Stomach (tissue), 9 donors: ENCODE measurements around the gene ASH1L. TPM values are rescaled to one million over a fixed set of nuclear protein-coding genes. Genes with fewer than 3 reads are reported as not detected.

Source experiments
- DNase-seq, 2 donors: peaks; one replicate each; pipeline versions ENCODE4 v3.0.0 to v3.0.0-alpha.2; 2013 to 2019
- H3K27ac ChIP-seq, 5 donors: fragments of 200-600 bp in 4 of 5; sonication (generic) in 4 of 5; one replicate each; pipeline ENCODE4 v1.5.1; 2013 to 2019; ENCODE audit warnings: mild to moderate bottlenecking in 1 of 5, moderate library complexity in 1 of 5
- H3K27me3 ChIP-seq, 3 donors: fragments of 200-600 bp; sonication (generic); one replicate each; pipeline ENCODE4 v1.5.1; 2017 to 2019; ENCODE audit warnings: mixed run types in 1 of 3
- H3K36me3 ChIP-seq, 4 donors: fragments of 200-600 bp; sonication (generic); 1 replicate in 3 of 4; 2 replicates in 1 of 4; pipeline ENCODE4 v1.5.1; 2016 to 2019
- H3K4me1 ChIP-seq, 4 donors: fragments of 200-600 bp; sonication (generic); one replicate each; pipeline ENCODE4 v1.5.1; 2016 to 2019
- H3K4me3 ChIP-seq, 4 donors: fragments of 200-600 bp; sonication (generic) in 3 of 4; one replicate each; pipeline ENCODE4 v1.5.1; 2016 to 2019; ENCODE audit warnings: mild to moderate bottlenecking in 1 of 4
- H3K9me3 ChIP-seq, 4 donors: fragments of 200-600 bp; sonication (generic); one replicate each; pipeline ENCODE4 v1.5.1; 2016 to 2019
- EP300 ChIP-seq: sonication (generic); formaldehyde crosslinking; IDR thresholded peaks from one replicate; pipeline ENCODE4 v1.6.1; 2017; ENCODE audit warnings: antibody characterized with exemption
- POLR2A ChIP-seq, 4 donors: fragments of 450-650 bp; IDR thresholded peaks; one replicate each; pipeline ENCODE4 v1.6.1; 2016; ENCODE audit warnings: antibody characterized with exemption in 4 of 4, control low read depth in 2 of 4, mild to moderate bottlenecking in 1 of 4, moderate library complexity in 1 of 4
- POLR2AphosphoS5 ChIP-seq, 3 donors: sonication (generic); formaldehyde crosslinking; IDR thresholded peaks; one replicate each; pipeline ENCODE4 v1.6.1; 2016; ENCODE audit warnings: antibody characterized with exemption in 3 of 3
- WGBS, 5 donors: extraction: QIAGEN DNeasy Blood & Tissue Kit in 3 of 5; methylation state at CpG; one replicate each; pipeline versions ENCODE4 v1.1.5 to v1.1.7; 2013 to 2018; 5-methylcytosine and 5-hydroxymethylcytosine counted together
- intact Hi-C: fragments of 100-400 bp; cut with DNase I; formaldehyde crosslinking; loops from one replicate; pipeline ENCODE4 v1.15.1; 2023; ENCODE audit warnings: low total_unique reads
- polyA plus RNA-seq, 3 donors: library from polyadenylated mRNA; stranded (reverse); fragments of 200-250 nt; gene quantifications; one replicate each; pipeline ENCODE4 v1.2.3, GENCODE V29; 2013
- total RNA-seq, 5 donors: library from RNA; depleted of rRNA; stranded (reverse); fragments of >200 nt; gene quantifications; one replicate each; pipeline versions ENCODE4 v1.1.0 to v1.2.3, GENCODE V29; 2014 to 2016
- TF ChIP-seq, protein P1 (sequence below), 7 experiments: fragments of 450-650 bp in 4 of 7; fragments of 200-600 bp in 3 of 7; sonication (generic) in 3 of 7; IDR thresholded peaks; one replicate each; pipeline ENCODE4 v1.5.1; 2016 to 2019; ENCODE audit warnings: antibody characterized with exemption in 7 of 7, control low read depth in 2 of 7, mild to moderate bottlenecking in 1 of 7
- donor health status: healthy with polysubstance abuse.
- donor health status: Bipolar disorder and iron deficiency.
- donor health status: healthy.

The ASH1L gene
- total and polyA plus RNA-seq, 8 donors: 3.0 to 69.4 (median 34.3) TPM

DNA sequence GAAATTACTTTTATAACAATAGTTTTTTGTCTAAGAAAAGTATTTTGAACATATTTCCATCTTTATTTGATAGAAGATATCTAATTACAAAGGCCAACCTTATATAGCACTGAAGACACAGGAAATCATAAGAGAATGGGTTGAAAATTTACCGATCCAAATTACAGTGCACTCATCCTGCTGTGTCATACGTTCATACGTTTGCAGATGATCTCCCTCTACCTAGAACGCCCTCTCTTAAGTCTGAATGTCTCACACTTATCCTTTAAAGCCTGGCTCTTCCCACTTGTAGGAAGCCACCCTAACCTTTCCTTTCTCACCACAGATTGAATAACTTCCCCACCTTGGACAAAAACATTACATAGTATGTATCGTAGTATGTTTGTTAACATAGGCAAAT, 9.3 kb downstream of the ASH1L start:
- no peak for DNase-seq
- Histone ChIP-seq H3K4me1 (peaks cover under 1 to 54% (median 34%) of the 10 kb centered on the region in 4 donors), H3K36me3 (peaks cover 0 to 22% (median 18%) of the 10 kb centered on the region in 4 donors), H3K27me3 (no peaks in the 10 kb centered on the region), H3K27ac (no peak overlapping the region), H3K4me3 (no peak overlapping the region), H3K9me3 (no peaks in the 10 kb centered on the region)
- intact Hi-C loops: no loop called here
- 56 to 66% (median 62%) methylated on average over 5 of the region's 5 CpGs for WGBS, 5 donors
- TF ChIP-seq EP300: no peak
- TF ChIP-seq POLR2AphosphoS5 (IDR thresholded peaks at IDR 0.05): no peak
- no peak for TF ChIP-seq POLR2A (IDR thresholded peaks at IDR 0.05)
- TF ChIP-seq, protein P1, sequence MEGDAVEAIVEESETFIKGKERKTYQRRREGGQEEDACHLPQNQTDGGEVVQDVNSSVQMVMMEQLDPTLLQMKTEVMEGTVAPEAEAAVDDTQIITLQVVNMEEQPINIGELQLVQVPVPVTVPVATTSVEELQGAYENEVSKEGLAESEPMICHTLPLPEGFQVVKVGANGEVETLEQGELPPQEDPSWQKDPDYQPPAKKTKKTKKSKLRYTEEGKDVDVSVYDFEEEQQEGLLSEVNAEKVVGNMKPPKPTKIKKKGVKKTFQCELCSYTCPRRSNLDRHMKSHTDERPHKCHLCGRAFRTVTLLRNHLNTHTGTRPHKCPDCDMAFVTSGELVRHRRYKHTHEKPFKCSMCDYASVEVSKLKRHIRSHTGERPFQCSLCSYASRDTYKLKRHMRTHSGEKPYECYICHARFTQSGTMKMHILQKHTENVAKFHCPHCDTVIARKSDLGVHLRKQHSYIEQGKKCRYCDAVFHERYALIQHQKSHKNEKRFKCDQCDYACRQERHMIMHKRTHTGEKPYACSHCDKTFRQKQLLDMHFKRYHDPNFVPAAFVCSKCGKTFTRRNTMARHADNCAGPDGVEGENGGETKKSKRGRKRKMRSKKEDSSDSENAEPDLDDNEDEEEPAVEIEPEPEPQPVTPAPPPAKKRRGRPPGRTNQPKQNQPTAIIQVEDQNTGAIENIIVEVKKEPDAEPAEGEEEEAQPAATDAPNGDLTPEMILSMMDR (IDR thresholded peaks at IDR 0.05): no peak

DNA sequence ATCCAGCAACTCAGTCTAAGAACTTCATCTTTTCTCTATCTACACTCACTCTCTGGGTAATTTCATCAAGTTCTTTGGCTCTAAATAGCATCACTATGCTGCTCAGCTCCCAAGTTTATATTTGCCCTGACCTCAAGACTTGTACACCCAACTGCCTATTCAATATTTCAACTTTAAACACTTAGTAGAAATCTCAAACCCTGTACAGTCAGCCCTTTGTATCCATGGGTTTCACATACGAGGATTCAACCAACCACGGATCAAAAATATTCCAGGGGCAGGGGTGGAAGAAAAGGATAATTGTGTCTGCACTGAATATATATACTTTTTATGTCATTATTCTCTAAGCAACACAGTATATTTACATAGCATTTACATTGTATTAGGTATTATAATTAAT, 13.9 kb downstream of the ASH1L start:
- DNase-seq: no peak
- H3K9me3 ChIP-seq: no peaks in the 10 kb centered on the region
- no peak overlapping the region for H3K27ac ChIP-seq

DNA sequence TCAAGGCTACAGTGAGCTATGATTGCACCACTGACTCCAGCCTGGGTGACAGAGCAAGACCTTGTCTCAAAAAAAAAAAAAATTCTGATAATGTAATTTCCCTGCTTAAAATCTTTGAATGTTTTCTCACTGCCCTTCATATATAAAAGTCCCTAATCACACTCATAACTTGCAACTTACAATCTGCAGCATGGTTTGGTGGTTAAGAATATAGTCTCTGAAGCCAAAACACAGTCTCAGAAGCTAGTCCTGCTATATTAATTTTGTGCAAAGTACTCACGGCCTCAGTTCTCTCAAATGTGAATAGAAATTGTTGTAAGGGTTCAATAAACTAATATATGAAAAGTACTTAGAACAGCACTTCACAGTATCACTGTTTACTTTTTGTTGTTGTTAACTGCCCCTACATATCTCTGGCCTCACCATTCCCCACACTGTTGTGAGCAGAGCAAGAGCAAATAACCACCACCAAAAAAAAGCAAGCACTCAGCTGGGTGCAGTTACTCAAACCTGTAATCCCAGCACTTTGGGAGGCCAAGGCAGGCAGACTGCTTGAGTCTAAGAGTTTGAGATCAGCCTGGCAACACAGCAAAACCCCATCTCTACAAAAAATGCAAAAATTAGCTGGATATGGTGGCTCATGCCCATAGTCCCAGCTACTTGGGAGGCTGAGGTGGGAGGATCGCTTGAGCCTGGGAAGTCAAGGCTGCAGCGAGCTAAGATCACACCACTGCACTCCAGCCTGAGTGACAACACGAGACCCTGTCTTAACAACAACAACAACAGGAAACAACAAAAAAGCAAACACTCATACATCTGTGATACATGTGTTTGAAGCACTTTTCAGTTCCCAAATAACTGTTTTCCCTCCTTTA, 22.4 kb downstream of the ASH1L start:
- no peak overlapping the region for H3K27ac ChIP-seq
- no peak for TF ChIP-seq POLR2A (IDR thresholded peaks at IDR 0.05)
- TF ChIP-seq, protein P1 (IDR thresholded peaks at IDR 0.05): no peak
- no peak for TF ChIP-seq EP300
- TF ChIP-seq POLR2AphosphoS5 (IDR thresholded peaks at IDR 0.05): no peak
- intact Hi-C loops: no loop called here
- no peaks in the 10 kb centered on the region for H3K27me3 ChIP-seq
- DNase-seq: no peak
- H3K36me3 ChIP-seq: peaks cover 0 to 11% (median 3%) of the 10 kb centered on the region in 4 donors
- WGBS, 5 donors: 76 to 85% (median 81%) methylated on average over 4 of the region's 4 CpGs
- peaks cover 16 to 85% (median 48%) of the 10 kb centered on the region in 4 donors for H3K4me1 ChIP-seq
- no peaks in the 10 kb centered on the region for H3K9me3 ChIP-seq
- H3K4me3 ChIP-seq: no peak overlapping the region

More for the DNA sequence above, 13.9 kb downstream of the ASH1L start:
- intact Hi-C loops: no loop called here
- H3K27me3 ChIP-seq: no peaks in the 10 kb centered on the region
- H3K36me3 ChIP-seq: peaks cover 0 to 17% (median 9%) of the 10 kb centered on the region in 4 donors
- TF ChIP-seq POLR2A (IDR thresholded peaks at IDR 0.05) (no peak), POLR2AphosphoS5 (IDR thresholded peaks at IDR 0.05) (no peak), EP300 (no peak)
- TF ChIP-seq, protein P1 (IDR thresholded peaks at IDR 0.05): no peak
- peaks cover 0 to 42% (median 24%) of the 10 kb centered on the region in 4 donors for H3K4me1 ChIP-seq
- no peak overlapping the region for H3K4me3 ChIP-seq
- 59 to 82% (median 70%) methylated on average over 2 of the region's 2 CpGs for WGBS, 5 donors

DNA sequence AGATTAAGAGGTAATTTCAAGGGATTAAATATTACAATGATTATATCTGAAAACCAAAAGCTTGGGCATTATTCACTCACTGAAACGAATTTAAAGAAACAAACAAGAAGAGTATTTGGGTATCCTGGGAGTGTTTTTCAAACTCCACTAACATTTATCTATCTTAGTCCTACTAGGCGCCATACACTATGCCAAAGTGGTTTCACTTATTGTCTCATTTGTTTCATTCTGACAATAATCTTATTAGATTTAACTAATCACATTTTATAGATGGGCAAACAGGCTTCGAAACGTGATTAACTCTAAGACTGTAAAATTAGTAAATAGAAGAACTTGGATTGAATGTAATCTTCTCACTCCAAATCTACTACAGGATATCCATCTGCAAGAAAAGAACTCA, 25.4 kb downstream of the ASH1L start:
- TF ChIP-seq, protein P1 (IDR thresholded peaks at IDR 0.05): no peak
- no peak for TF ChIP-seq POLR2A (IDR thresholded peaks at IDR 0.05)
- no peak for TF ChIP-seq POLR2AphosphoS5 (IDR thresholded peaks at IDR 0.05)
- TF ChIP-seq EP300: no peak
- 56 to 69% (median 60%) methylated on average over 4 of the region's 4 CpGs for WGBS, 5 donors
- Histone ChIP-seq H3K27me3 (no peaks in the 10 kb centered on the region), H3K4me1 (peaks cover 20 to 86% (median 54%) of the 10 kb centered on the region in 4 donors), H3K27ac (peak overlapping the region in 1 of 5 donors; percentile 71), H3K36me3 (no peaks in the 10 kb centered on the region), H3K9me3 (no peaks in the 10 kb centered on the region), H3K4me3 (no peak overlapping the region)
- DNase-seq: no peak
- intact Hi-C loops: no loop called here
